HCEC 1CT (cell line): Measurements from ENCODE around the gene METAP1D.
"Not testable (repeated sequence)": the region's sequence is repeated elsewhere in the genome, so short reads cannot be mapped to it uniquely, and the experiment has no call there.

Source experiments
- DNase-seq: peaks from one replicate; pipeline ENCODE4 v3.0.0-alpha.2; 2017

METAP1D gene

DNA sequence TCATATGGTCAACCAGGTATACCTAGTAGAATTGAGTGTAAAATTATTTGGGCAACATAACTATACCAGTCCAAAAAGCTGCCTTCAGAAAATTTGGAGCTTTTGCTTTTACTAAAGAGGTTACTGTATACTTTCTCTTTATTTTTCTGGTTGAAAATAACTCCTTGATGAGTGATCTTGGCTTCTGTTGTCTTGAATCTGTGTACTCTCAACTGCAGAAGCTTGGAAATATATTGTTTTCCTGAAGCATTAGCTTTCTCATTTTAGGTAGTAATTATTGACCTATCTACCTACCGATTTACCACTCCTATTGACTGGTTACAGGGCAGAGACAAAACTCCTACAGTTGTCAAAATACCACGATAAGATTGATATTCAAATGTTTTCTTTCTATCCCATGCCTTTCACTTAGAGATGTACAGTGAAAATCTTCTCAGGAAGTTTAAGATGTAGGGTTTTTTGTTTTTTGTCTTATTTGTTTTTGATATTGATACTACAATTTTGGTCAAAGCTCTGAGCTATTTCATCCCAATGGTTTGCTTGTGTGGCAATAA is 49.9 kb downstream of the METAP1D start:
- DNase-seq, result no peak

- no peak for DNase-seq
Measured at GRCh38 chr2:172050479-172051125, 50.8 kb downstream of the METAP1D start.

DNA sequence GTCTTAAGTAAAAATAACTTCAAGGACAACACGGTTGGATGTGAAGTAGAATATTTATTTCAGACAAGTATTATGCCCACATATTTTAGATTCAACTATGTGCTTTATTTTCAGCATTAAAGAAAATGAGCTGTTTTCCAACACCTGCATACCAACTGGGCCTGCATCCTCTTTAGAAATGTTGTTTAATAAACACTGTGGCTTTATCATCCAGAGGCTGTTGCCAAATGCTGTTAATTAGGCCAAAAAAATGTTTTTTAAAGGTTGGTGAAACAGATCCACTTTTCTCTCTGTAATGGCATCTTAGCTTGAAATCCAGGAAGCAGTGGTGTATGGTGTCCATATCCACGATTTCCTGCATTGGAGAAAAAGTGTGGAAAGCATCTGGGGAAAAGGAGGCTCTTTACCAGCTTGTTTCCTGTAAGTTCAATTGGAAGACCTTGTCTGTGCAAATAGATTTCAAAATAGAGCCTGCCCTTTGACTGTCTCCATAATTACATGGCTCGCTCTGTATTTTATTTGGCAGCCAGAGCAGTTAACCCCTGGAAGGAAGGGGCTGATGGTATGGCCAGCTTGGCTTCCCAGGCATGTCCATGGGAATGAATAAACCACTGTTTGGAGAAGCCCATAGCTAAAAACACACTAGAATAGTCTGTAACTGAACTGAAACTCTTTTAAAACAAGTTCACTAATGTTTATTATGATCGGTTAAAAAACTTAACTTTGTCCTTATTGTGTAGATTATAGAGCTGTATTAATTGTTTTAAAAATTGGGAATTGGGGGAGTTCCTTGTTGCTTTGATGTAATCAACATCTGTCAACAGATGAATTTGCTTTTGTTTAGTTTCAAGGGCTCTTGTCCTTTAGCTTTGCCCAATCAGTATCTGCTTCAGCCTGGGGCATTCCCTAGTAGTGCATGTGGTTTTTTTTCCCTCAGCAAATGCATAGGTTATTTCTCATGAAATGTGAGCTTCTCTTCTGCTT is 52.5 kb downstream of the METAP1D start:
- no peak for DNase-seq

GRCh38 chr2:172053486-172053885 is 53.7 kb downstream of the METAP1D start:
- no peak for DNase-seq

GRCh38 chr2:172056293-172056692 is 56.5 kb downstream of the METAP1D start:
- DNase-seq, result no peak

- no peak for DNase-seq
Measured at GRCh38 chr2:172058660-172059059, 58.9 kb downstream of the METAP1D start.

DNA sequence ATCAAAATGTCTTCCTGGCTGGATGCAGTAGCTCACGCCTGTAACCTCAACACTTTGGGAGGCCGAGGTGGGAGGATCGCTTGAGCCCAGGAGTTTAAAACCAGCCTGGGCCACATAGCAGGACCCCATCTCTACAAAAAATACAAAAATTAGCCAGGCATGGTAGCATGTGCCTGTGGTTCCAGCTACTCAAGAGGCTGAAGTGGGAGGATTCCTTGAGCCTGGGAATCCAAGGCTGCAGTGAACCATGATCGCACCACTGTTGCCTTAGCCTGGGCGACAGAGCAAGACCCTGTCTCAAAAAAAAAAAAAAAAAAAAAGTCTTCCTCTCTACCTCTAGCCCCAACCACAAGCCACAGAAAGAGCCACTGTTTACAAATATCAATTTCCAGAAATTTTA is 60.4 kb downstream of the METAP1D start:
- not testable (repeated sequence) for DNase-seq

DNA sequence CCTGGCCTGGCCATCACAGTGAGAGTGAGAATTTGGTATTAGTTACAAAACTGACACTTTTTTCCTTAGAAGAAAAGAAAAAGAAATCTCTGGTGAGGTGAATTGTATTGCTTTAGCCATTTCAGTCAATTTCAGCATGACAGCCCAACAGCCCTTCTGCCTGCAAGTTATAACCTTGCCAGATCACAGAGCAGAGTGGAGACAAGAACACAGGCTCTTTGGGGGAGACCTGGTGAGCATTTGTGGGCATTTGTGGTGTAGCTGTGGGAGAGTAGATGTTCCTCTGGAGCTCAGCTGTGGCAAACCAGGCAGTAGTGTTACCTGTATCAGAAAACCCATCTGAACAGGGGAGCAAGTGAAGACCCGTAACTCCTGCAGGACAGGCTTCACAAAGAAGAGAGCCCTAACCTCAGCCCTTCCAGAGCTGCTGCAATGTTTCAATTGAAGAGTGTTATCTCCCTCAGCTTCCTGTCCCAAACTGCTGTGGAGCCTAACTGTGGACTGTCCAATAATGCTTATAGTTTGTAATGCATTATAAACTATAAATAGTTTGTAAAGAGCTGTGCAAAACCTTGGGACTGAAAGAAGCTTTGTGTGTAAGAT is 62.8 kb downstream of the METAP1D start:
- no peak for DNase-seq

- DNase-seq, result no peak
Measured at GRCh38 chr2:172063446-172063845, 63.7 kb downstream of the METAP1D start.

GRCh38 chr2:172065111-172065510 is 65.4 kb downstream of the METAP1D start:
- DNase-seq, result peak; percentile 21

- DNase-seq, result no peak
Measured at GRCh38 chr2:172066394-172066886, 66.7 kb downstream of the METAP1D start.

GRCh38 chr2:172067905-172068304 is 68.2 kb downstream of the METAP1D start:
- DNase-seq, result not testable (repeated sequence)

DNA sequence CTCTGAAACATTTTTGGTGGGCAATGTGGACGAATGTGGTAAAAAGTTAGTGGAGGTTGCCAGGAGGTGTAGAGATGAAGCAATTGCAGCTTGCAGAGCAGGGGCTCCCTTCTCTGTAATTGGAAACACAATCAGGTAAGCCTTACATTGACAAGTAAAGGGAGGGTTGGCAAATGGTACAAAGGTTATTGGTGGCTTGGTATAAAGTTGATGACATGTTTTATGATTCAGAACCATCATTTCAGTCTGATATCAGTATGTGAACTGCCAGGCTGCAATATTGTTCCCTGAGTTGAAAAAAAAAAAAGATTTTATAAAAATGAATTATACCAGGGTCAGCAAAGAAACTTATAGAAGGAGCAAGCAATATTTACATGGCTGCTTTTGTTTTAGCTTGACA is 71.2 kb downstream of the METAP1D start:
- no peak for DNase-seq

GRCh38 chr2:172072303-172072702 is 72.5 kb downstream of the METAP1D start:
- DNase-seq, result no peak

DNA sequence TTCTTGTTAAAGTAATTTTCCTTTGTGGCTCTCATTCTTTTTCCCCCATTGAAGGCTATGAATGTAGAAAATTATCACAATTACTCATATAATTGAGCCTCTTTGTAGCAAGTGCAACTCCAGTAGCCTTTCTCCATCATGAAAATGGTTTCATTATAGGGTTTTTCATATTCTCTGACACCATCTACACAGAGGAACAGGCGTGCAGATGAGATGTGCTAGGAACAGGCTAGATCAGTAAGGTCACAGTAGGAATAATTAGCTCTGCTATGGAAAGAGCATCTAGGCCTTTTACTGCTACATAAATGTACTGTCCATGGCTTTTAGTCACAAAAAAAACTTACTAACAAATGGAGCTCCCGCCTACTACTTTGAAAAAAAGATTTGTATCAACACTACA is 73.0 kb downstream of the METAP1D start:
- DNase-seq, result no peak

DNA sequence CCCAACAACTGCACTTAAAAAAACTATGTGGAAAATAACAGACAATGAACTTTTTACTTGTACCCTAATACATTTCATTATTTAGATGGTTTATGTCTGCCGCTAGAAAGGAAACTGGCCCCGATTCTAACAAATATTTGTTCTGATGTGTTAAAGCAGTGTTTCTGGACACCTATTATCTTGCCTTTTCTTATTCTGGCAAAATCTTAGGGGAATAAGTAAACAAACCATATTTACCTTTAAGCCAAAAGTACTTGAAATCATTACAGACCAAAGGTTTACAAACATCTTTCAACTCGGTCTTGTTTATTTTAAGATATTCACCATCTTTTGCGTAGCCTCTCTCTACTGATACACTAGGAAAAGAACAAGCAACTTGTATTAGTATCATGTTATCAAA is 73.8 kb downstream of the METAP1D start:
- DNase-seq, result no peak

GRCh38 chr2:172074254-172074653 is 74.5 kb downstream of the METAP1D start:
- no peak for DNase-seq

DNA sequence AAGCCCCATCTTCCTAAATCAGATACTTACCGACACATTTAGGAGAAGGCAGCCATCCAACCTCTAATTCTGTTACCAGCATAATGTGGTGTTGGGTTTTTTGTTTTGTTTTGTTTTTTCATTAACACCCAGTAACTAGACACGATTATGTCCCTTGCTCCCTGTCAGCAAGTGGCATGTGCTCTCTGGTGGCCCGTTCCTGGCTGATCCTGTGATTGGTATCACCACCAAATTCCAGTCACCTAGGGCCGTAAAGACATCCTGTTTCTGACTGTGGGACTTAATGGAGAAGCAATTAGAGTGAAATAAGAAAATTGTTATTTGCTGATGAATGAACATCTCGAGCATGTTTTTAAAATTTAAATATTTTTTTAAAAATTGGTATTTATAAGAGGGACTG is 79.7 kb downstream of the METAP1D start:
- DNase-seq, result no peak

DNA sequence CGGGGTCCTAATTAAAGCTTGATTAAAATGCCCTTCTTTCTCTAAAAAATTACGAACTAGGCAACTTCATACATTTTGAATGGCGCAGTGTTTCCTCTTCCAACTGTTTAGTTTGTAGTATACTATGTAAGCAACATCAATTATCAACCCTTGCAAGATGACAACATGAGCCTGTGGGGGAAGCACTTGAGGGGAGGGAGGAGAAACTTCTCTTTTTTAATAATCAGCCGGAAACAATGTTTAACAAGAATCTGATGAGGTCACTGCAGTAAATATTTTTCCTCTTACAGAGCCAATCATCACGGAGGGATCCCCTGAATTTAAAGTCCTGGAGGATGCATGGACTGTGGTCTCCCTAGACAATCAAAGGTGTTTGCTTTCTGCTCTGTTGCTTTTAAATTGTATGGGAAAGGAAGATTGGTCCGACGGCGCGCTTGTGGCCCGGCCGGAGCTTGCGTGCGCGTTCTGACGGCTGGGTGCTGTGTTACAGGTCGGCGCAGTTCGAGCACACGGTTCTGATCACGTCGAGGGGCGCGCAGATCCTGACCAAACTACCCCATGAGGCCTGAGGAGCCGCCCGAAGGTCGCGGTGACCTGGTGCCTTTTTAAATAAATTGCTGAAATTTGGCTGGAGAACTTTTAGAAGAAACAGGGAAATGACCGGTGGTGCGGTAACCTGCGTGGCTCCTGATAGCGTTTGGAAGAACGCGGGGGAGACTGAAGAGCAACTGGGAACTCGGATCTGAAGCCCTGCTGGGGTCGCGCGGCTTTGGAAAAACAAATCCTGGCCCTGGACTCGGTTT is 80.3 kb downstream of the METAP1D start:
- no peak for DNase-seq

DNA sequence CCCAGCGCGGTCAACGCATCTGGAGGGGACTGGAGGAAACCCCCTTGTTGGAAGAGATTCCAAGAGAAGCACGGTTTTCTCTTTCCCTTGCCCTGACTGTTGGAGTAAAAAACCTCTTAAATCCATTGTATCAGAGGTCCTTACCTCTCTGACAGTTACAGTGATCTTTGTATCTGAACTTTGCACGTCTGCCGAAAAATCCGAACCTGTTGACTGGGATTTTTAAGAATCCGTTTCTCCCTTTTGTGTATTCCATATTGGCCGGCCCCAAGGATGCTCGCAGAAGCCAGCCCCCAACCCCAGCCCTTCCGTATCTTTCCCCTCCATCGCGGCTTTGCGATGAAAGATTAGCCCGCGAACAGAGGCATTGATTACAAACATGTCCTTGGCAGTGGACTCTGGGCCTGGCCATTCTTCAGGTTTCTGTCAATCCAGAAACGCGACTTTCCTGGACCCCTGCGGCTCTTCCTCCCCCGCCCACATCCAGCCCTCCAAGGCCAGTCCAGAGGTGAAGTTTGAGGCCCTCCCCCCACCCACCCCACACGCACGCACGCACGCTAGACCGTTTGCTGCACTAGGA is 81.0 kb downstream of the METAP1D start:
- no peak for DNase-seq

GRCh38 chr2:172081221-172082022 is 81.7 kb downstream of the METAP1D start:
- DNase-seq, result no peak
